HG02970 (cell line): ENCODE measurements around the gene SRPK3.
"Not testable (repeated sequence)": the region's sequence is repeated elsewhere in the genome, so short reads cannot be mapped to it uniquely, and the experiment has no call there.

Experiments used
- ATAC-seq: cut with Tn5 transposase; IDR thresholded peaks from one replicate; pipeline ENCODE4 v1.9.1; 2021; ENCODE audit warnings: mild to moderate bottlenecking, moderate library complexity, moderate number of reproducible peaks; ENCODE audit not compliant: unreplicated experiment, low FRiP score

Gene SRPK3

DNA sequence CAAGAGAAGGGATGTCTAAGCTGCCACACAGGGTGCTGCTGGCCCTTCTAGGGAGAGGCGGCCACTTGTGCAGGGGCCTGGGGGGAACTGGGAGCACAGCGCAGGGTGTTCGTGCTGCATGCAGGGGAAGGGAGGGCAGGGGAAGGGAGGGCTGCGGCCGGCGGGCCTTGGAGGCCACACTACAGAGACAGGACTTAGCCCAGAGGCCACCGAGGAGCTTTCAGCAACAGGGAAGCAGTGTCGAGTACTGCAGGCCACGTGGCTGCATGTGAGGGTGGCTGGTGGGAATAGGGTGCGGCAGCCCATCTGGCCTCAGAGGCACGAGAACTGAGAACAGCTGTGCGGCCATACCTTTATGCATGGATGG lies 35.8 kb upstream of the SRPK3 start:
- not testable (repeated sequence) for ATAC-seq

DNA sequence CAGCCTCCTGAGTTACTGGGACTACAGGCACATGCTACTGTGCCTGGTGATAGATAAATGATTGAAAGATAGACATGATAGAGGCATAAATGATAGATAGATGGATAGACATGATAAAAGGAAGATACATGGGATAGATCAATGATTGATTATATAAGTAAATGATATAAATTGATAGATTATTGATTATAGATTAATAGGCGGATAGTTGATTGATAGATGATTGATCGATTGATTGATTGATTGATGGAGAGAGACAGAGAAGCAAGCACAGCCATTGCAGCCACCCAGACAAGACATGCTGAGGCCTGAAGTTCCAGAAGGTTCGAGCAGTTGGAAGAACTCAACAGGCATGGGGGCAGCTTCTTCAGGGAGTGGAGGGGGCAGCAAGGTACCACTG lies 34.5 kb upstream of the SRPK3 start:
- no peak for ATAC-seq

- not testable (repeated sequence) for ATAC-seq
Measured at GRCh38 chrX:153746991-153747390, 33.9 kb upstream of the SRPK3 start.

DNA sequence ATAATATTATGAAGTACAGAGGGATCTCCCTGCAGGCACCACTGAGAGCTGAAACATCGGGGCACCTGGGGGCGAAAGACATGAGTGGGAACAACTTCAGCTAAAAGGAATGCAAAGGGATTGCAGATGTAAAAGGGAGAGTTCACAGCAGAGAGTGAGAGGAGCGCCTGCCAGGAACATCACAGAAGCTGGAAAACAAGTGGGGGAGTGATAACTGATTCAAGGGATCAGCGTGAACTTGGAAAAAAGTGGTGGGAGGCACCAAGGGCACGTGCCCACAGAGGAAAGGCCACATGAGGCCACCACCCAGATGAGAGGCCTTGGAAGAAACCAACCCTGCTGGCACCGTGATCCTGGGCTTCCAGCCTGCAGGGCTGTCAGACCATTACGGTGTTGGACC lies 31.8 kb upstream of the SRPK3 start:
- not testable (repeated sequence) for ATAC-seq

DNA sequence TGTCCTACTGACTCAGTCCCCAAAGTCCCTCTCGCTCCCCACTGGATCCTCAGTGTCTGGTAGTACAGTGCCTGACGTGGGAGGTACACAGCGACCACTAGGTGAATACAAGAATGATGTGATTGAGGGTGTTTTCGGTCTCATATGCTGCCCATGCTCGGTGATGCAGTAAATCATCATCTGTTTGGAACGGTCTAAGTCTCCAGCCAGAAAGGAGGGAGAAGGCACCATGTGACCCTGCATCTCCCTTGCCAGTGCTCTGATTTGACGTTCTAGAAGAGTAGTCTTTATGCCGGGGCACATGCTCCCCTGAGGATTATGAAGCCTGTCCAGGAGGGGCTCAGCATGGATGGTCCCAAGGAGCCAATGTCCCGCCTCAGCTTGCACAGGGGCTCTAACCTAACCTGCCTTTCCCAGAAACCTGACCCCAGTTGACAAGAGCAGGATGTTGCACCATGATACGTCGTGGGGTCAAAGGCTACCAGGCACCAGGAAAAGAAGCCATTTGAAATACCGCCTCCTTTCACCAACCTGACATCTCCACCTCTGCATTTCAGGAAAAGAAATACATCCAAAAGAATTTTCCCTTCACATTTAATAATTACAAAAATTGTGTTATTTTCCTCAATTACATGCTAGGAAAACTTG lies 30.6 kb upstream of the SRPK3 start:
- no peak for ATAC-seq

- ATAC-seq: no peak
Measured at GRCh38 chrX:153755136-153755535, 25.7 kb upstream of the SRPK3 start.

- ATAC-seq: no peak
Measured at GRCh38 chrX:153761863-153762262, 19.0 kb upstream of the SRPK3 start.

DNA sequence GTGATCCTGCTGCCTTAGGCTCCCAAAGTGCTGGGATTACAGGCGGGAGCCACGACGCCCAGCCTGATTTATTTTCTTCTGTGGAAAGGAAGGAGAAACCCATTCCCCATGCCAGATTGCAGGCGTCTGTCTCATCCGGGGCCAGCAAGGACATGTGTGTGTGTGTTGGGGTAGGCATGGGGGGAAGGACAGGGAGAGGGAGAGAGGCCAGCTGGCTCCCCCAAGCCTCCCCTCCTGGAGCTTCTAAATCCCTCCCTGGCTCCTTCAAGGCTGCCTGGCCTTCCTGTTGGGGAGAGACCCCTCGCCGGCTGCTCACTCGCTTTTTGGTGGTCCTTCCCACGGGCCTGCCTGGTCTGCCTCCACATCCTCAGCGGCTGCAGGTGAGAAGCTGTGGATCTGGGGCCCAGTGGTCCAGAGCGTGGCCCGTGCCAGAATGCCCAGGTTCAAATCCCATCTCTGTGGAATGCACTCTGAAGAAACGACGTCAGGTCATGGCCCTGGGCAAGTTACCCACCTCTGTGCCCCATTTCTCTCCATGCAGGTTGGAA lies 18.1 kb upstream of the SRPK3 start:
- no peak for ATAC-seq

DNA sequence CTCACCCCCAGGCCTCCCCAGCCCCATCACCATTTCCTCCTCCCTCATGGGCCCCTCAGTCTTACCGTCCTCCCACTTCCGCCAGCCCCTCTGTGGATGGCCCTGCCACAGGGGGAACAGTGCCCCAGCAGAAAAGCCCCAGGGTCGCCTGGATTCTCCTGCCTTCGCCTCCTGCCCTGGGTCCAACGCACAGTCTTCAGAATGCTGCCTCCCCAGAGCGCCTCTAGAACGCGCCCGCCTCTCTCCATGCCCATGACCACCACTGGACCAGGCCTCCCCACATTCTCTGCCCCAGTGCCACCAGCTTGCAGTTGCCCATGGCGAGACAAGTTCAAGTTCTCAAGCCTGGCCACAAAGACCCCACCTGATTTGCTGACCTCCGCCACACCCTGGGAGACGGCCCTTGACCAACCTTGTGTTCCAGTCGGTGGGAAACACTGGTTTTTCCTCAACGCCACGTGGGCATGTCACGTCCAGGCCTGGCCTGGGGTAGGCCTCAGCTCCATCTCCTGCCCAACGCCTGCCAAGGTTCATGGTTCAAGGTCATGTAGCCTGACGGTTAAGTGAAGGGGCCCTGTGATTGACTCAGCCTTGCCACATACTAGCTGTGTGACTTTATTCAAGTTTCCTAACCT lies 17.4 kb upstream of the SRPK3 start:
- ATAC-seq: no peak

DNA sequence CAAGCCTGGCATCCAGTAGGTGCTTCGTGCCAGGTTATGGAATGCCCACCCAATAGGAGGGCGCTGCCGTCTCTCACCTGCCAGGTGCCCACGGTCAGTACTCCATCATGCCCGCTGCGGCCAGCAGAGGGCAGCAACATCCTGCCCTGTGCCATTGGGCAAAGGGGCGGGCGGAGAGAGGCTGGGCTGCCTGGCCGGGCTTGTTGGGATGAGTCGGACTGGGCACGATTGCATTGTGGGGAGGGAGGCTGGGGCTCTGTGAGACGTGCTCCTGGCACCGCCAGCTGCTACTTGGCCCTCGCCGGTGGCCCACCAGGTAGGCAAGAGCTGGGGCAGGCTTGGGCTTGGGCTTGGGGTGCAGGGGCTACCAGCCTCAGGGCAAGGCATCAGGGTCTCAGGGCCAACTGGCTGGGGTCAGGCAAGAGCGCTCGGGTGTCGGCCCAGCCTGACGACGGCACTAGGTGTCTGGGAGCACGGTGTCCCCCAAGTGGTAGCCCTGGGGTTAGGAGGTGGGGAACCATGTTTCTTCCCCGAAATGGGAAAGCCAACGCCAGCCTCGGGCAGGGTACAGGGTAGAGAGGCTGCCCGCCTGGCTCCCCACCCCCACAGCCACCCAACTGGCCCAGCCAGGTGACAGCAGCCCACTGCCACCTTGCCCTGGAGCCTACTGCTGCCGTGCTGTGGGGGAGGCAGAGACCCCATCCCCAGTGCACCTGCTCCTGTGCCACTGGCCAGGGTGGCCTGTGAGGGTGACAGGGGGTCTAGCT lies 16.7 kb upstream of the SRPK3 start, which contains the start of gene PLXNB3:
TSS of gene PLXNB3 (plus strand) at position 261 of the 767 bp plus-strand sequence. CDS start 1,287 bp downstream, outside the sequence.
- no peak for ATAC-seq

GRCh38 chrX:153764786-153765137 lies 16.1 kb upstream of the SRPK3 start:
- ATAC-seq: no peak

DNA sequence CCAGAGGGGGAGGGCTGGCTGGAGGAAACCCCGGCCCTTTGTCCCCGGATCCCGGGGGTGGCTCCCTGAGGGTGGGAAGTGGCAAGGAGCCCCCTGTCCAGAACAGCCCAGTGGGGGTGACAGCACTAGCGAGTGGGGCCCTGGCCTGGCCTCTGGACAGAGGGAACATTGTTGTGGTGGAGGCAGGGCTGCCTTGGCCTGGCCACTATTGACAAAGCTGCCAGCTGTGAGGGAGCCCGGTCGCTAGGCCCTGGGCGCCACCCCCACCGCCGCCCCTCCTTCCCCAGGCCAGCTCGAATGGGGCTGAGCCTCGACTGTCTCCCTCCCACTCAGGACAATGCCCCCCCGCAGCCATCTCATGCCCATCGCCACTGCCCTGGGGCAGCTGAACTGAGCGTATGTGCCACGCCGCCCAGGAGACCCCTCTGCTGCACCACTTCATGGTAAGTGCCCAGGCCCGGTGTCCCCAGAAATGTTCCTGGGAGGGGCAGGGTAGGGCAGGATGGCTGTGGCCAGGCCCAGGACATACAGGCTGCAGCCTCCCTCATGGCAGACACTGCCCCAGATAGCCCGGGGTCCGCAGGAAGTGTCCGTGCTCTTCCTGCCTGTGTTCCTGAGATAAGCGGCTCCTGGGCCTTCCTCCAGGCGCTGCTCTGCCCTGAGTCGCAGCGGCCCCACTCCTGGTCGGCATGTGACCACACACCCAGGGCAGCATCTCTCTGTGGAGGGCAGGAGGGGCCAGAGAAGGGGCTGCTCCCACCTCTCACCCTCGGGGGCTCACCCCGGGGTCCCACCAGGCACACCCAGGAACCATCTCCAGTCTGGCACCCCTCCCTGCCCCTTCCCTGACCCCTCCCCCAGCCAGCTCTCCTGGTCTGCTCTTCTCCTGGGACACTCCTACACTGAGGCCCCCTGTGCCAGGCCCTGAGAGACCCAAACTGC lies 15.4 kb upstream of the SRPK3 start:
- ATAC-seq: no peak

- ATAC-seq: no peak
Measured at GRCh38 chrX:153766098-153766817, 14.6 kb upstream of the SRPK3 start.

DNA sequence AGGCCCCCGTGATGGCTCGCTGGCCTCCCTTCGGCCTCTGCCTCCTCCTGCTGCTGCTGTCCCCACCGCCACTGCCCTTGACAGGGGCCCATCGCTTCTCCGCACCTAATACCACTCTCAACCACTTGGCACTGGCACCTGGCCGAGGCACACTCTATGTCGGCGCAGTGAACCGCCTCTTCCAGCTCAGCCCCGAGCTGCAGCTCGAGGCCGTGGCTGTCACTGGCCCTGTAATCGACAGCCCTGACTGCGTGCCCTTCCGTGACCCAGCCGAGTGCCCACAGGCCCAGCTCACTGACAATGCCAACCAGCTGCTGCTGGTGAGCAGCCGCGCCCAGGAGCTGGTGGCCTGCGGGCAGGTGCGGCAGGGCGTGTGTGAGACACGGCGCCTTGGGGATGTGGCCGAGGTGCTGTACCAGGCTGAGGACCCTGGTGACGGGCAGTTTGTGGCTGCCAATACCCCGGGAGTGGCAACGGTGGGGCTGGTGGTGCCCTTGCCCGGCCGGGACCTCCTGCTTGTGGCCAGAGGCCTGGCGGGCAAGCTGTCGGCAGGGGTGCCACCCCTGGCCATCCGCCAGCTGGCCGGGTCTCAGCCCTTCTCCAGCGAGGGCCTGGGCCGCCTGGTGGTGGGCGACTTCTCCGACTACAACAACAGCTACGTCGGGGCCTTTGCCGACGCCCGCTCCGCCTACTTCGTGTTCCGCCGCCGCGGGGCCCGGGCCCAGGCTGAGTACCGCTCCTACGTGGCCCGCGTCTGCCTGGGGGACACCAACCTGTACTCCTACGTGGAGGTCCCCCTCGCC lies 13.8 kb upstream of the SRPK3 start:
- ATAC-seq: no peak

GRCh38 chrX:153767674-153768055 lies 13.2 kb upstream of the SRPK3 start:
- ATAC-seq: no peak

GRCh38 chrX:153768311-153769157 lies 12.3 kb upstream of the SRPK3 start:
- no peak for ATAC-seq

GRCh38 chrX:153769158-153769864 lies 11.5 kb upstream of the SRPK3 start:
- ATAC-seq: no peak
